NCI-H524 (cell line): ENCODE results near the gene DHRS13.
"Not testable (repeated sequence)": the region's sequence is repeated elsewhere in the genome, so short reads cannot be mapped to it uniquely, and the experiment has no call there.

ENCODE experiments used
- DNase-seq, 2 experiments: peaks; one replicate each; lab custom pipeline; 2025; lab: John Stamatoyannopoulos, UW

Gene DHRS13

DNA sequence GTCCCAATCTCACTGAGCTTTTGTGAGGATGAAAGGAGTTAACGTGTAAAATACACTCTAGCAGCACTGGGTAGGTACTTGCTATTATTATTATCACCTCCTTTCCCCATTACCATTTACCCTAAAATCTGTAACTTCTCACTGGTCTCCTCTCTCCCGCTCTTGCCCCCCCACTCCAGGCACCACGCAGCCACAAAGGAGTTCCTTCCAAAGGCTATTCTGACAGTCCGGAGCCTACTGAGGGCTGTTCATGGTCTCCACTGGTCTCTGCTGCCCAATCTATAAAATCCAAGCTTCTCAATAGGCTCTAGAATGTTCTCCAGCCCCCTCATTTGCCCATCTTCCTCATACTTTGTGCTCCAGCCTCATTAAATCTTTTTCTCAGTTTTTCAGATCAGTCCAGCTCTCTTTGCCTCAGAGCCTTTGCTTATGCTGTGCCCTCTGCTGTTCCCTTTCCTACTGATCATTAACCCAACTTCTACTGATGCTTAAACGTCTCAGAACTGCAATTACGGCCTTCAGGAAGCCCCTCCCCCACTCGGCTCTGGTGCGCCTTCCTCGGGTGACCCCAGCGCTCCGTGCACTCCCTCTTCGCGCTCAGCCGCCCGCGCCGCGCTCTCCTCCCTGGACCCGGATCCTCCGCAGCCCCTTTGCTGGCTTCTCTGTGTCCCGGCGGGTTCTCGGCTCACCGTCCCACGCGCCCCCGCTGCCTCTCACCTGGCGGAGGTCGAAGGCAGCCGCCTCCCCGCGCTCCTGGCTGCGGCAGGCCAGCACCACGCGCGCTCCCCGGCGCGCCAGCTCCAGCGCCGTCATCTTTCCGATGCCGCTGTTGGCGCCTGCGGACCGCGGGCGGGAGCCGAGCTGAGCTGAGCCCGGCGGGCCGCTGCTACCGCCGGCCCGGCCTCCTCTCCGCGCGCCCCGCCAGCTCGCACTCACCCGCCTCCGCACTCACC is 737 bp downstream of the DHRS13 start:
- DNase-seq, result peak; percentile 70 to 79

DNA sequence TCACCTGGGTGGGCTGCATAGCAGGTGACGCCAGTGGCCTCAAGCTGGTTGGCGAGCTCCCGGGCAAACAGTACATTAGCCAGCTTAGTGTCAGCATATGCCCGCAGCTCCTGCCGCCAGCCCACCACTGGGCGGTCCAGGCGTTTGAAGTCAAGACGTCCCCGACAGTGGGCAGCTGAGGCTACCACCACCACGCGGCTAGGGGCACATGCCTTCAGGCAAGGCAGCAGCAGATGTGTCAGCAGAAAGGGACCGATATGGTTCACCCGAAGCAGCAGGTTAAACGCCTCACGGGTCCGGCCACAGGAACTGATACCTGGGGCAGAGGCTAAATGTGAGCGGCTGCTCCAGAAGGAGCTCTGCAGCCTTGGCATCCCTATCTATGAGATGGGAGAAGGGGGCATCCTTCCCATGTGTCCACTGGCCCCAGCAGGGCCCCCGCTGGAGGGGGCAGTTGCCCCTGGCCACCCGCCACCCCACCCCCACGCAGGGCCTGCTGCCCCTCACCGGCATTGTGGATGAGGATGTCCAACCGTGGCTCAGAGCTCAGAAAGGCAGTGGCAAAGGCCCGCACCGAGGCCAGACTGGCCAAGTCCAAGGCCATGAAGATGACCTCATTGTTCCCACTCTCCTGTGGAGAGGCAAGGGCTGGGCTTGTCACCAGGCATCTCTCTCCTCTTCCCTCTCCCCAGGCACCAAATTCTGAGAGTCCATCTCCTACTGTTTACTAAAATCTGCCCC is 1.7 kb downstream of the DHRS13 start:
- no peak for DNase-seq

DNA sequence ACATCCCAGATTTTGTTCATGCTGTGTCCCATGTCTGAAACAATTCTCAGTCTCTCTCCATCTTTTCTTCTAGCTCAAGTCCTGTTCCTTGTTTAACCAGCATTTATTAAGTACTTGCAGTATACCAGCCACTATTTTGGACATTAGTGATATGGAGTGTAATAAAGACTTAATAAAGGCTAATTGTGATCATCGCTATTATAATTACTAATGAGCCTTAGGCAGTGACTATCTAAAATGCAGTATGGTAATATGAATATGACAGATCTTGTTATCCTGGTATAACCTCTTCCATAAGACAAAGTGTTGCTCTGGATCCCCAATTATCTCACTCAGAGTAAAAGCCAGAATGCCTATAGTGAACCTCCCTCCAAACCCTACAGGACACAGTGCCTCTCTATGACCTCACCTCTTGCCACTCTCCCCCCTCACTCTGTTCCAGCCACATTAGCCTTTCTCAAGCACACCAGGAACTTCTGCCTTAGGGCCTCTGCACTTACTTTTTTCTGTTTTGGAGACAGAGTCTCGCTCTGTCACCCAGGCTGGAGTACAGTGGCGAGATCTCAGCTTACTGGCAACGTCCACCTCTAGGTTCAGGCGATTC is 3.6 kb downstream of the DHRS13 start:
- no peak for DNase-seq

DNA sequence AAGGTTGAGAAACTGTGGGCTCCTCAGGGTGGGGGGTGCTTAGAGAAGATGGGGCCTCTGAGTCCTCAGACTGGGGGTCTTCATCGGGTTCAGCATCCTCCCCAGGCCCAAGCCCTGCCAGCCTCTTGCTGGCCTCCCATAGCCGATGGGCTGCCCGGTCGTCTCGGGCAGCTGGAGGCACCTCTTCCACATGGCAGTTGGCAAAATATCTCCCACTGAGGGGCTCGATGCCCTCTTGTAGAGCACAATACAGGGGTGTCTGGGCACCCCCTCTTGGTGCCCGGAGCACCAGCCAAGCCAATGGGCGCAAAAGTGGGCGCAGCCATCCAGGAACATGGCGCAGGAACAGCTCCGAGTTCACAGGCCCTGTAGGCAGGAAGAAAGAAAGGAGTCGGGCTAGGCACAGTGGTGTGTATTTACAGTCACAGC is 4.3 kb downstream of the DHRS13 start:
- DNase-seq, result no peak

DNA sequence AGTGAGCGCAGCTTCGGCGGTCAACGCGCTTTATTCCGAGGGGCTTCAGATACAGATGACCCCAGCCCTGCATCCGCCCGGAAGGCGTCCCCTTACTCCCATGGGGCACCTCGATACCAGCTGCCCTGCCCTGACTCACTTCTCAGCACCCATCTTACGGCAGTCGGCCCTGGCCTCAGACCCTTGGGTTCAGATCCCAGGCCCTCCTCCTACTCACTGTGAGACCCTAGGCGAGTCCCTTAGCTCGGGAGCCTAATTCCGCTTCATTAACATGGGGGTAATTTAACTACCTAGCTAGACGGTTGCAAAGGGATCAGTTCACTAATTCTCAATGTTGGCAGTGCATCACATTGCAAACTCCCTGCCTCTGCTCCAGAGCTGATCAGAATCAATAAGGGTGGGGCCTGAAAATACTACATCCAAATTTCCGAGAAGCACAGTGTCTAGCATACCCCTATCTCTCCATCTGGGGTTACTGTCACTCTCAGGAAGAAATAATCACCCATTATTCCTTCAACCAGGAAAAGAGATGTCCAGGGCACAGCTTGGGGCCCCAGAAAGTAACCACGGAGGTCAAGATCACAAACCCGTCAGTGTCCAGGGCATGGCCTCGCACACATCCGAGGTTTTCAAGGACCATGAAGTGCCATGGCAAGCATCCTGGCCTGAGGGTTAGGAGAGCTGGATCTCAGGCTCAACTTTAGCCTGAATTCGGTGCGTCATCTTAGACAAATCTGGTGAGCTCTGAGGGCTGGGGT is 4.9 kb downstream of the DHRS13 start:
- peak in 1 of 2 experiments; percentile 71 for DNase-seq

DNA sequence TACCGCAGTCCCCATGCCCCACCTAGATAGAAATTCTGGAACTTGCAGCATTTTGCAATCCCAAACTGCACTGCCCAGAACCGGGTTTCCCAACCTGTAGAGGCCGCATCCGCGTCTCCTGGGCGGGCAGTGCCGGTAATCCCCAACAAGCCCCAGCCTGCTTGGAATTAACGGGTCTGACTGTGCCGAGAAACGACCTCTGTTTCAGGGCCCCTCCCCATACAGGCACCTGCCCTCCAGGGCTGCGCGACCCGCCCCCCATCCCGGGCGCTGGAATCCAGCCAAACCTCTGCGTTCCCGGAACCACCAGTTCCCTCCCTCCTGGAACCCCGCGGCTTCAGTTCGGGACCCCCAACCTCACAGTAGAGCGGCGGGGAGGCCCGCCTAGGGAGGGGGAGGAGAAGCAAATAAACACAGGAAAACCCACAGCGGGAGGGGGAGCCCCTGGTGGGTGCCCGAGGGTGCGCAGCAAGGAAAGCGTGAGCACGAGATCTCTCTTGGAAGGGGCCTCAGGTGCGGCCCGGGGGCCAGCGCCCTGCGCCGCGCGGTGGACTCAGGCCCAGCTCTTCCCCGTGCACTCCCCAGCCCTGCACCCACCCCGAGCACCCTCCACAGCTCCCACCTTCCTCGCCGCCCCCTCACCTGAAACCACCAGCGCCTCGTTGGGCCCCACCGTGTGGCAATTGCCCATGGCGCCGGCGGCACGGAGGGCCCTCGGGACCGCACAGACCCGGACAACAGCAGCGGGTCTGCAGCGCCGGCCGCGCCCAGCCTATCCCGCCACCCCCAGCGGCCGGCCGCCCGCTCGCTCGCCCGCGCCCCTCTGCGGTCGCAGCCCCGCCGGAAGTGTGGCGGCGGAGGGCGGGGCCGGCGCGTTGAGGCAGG is 5.8 kb downstream of the DHRS13 start, which contains the start of gene FLOT2:
TSS of gene FLOT2 (minus strand) at position 850 of the 885 bp plus-strand sequence. CDS start at position 691, 159 bp downstream.
- DNase-seq, result peak; percentile 73 to 91

DNA sequence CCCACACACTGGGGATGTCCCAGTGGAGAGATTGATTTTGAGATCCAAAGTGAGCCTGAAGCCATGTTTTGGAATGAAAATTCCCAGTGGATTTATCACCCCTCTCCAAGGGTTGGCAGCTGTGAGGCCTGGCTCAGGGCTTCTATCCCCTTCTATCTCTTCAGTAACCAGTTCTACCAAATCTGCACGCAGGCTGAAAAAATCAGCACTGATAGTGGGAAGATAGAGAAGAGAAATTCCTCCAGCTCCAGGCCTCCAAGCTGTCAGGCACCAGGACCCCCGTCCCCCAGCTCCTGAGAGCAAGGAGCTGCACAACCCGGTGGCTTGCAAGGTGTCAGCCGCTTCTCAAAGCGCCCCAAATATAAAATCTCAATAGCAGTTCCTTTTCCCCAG is 6.4 kb downstream of the DHRS13 start:
- peak in 1 of 2 experiments; percentile 61 for DNase-seq

DNA sequence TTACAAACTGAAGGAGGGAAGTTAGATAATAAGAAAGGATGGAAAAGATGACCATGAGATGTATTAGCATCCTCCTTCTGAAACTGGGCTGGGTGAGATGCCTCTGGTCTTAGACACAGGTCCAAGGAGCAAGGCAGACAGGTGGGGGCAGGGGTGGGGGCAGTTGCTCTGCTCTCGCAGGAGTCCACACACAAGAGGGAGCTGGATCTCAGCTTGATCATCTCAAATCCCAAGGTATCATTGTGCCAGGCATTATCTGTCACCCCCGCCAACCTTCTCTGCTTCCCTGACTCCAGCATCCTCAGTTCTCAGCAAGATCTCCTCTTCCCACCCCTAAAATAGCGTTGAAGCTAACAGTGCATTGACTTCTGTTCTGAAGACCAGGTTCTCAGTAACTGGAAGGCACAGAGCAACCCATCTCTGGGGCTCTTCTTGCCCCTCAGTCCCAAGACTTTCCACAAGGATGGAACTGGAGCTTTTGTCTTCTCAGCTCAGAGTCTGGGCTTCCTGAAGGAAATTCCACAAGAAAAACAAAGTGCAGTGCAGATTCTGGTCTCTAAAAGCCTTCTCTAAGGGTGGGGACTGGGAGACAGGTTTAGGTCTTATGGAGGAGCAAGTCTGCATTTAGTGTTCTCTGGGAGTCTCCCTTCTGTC is 7.0 kb downstream of the DHRS13 start:
- no peak for DNase-seq

DNA sequence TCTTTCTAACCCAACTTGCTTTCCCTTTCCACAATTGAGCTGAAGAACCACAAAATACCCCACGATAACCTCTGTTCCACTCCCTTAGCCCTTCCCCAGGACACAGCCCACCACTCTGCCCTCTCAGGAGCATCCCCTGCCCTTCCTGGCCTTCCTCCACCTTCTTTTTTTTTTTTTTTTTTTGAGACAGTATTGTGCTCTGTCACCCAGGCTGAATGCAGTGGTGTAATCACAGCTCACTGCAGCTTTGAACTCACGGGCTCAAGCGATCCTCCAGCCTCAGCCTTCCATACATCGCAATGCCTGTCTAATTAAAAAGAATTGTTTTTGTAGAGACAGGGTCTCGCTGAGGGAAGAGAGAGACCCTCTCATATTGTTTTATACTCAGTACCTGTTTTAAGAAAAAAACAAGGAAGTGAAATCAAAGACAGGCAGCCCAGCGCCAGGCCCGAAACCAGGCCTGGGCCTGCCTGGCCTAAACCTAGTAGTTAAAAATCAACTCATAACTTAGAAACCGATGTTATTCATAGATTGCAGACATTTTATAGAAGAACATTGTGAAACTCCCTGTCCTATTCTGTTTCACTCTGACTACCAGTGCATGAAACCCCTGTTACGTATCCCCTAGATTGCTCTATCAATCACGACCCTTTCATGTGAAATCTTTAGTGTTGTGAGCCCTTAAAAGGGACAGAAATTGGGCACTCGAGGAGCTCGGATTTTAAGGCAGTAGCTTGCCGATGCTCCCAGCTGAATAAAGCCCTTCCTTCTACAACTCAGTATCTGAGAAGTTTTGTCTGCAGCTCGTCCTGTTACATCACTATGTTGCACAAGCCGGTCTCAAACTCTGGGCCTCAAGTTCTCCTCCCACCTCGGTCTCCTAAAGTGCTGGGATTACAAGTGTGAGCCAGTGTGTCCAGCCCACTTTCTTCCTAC is 9.4 kb downstream of the DHRS13 start:
- DNase-seq, result not testable (repeated sequence)

DNA sequence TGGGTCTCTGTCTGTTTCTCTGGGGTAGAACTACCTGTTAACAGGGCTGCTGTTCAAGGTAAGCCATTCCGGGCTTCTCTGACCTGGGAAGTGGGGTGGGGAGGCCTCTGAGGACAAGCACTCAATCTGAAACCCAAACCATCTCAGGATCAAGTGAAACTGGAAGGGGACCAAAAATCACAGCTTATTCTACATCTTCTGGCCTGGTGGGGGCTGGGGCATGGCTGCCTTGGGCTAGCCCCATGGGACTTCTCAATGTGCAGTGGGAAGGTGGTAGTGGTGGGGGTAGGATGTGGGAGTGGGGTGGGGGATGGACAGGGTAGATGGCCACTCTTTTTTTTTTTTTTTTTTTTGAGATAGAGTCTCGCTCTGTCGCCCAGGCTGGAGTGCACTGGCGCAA is 10.9 kb downstream of the DHRS13 start:
- no peak for DNase-seq

DNA sequence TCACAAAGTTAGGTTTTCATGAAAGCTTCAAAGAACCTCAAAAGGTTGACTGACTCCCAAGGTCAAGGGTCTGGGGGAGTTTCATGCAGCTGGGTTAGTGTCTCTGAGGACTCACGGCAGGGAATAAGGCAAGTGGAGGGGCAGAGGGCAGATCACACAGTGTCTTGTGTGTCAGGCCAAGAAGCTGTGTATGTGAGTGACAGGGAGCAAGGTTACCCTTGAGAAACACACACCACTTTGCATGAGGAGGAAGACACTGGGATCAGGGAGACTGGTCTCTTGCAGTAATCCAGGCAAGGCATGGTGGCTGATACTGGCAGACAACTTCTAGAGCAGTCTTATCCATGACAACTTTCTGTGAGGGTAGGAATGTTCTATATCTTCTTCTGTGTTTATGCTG is 11.7 kb downstream of the DHRS13 start:
- no peak for DNase-seq

DNA sequence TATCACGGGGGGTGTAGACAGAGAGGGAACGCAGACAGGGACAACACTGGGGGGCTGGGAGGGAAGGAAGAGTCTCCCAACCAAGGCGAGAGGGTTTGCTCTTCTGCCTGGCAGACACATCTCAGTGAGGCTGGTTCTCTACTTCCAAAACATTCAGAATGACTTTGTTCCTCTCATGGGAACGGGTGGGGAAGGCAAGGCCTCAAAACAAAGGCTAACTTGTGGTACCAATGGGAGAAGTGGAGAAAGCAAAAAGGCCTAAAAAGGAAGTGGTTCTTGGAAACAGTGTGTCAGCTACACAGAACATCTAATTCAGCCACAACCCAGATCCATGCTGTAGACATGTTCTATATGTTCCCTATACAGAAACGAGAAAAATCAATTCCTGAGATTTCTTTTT is 12.9 kb downstream of the DHRS13 start:
- no peak for DNase-seq

DNA sequence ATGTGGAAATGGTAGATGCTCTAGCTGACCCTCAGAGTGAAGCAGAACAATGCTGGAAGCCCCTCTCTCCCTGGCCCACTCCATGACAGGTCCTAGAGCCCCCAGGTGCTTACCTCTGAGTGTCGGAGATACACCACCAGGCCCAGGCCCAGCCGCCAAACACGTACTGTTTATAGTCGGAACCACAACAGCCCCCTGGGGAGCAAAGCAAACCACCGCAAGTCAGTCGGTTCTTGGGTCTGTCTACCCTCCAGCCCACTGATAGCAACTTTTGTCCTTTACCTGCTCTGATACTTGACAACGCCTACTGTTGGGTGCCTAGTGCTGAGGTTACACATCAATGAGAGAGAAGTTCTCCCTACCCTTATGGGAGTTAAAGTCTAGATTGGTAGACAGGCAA is 14.0 kb downstream of the DHRS13 start:
- DNase-seq, result no peak

DNA sequence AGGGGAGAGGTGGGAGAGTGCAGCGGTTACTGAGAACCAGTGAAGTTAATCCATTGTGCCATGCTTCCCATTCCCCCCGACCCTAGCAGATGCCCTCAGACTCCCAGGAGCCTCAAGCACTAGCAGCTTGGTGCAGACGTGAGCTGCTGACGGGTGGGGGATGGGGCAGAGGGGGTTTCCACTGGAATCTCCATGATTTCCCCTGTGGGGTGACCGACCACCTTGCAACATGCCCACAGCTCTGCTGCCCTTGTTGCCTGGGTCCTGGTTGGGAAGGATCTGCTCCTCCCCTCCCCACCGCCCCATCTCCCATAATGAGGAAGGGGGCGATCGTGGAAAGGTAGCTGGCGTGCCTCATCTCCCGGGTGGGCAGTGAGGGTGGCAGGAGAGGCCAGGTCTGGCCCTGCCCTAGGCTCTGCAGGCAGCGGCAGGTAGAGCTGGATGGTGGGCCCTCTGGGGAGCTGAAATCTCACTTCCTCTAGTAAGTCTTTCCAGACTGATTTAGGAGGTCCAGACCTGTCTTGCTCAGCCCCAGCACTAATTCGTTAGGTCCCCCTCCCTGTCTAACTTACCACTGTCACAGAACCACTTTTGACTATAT is 14.9 kb downstream of the DHRS13 start:
- DNase-seq, result no peak

DNA sequence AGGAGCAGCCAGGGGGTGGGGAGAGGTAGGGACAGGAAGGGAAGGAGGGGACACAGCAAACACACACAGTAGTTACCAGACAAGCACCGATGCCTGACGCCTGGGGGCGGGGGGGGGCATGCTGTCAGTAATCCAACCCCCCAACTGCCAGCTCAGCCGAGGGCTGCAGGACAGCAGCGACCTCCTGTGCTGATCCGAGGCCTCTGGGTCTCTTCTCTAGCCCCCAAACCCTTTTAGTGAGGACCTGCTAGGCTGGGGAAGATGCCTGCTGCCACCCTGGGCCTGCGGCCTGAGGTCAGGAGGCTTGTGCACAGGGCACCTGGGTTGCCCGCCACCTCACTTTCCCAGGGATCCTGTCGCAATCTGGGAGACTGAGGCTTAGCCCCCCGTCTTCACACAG is 16.9 kb downstream of the DHRS13 start:
- DNase-seq, result no peak

DNA sequence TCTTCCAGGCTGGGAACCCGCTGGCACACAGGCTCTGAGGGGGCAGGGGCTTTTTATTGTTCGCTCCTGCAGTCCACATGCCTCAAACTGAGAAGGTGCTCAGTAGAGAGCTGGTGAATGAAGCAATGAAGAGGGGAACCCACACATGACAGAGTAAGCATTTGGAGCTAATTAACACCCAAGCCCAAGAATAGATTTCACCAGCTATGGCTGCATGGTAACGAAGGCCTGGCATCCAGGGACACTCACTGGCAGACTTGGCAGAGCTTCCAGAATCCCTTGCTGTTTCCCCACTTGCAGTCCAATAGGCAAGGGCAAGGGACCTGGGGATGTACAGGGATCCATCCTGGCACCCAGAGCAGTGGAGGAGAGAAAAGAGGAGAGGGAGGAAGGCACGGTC is 17.5 kb downstream of the DHRS13 start:
- DNase-seq, result no peak

DNA sequence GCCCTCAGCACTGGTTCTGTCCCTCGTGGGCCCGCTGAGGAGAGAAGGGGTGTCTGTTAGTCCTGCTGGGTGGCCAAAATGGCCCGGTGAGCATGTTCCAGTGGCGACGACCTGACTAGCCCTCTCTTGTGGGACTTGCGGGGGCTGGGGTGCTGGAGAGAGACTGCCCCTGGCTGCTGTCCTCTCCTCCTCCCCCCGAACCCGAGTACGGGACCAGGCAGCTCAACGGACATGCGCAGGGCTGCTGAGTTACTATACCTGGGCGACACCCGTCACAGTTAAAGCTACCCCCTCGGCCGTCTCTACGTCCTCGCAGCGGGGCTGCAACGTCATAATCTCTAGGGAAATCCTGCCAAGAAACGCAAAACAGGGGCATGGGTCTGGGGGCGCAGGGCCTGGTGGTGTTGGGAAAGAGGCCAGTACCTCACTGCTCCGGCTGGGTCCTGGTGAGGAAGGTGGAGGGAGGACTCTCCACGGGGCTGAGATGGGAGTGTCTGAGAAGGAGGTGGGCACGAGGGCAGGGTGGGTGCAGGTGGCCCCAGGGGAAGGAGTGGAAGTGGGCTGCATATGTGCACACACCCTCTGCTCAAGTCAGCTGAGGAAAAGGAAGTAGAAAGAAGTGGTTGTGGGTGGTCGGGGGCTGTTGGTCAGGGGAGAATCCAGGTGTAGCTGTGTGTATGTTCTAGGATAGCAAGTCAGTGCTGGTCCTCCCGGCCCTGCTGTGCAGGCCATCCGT is 18.7 kb downstream of the DHRS13 start:
- no peak for DNase-seq
